NCI-H510A treated with DMSO at 0.1 percent for 48 hours (cell line): ENCODE measurements around the gene TENM4.

ENCODE experiments used
- DNase-seq: peaks from one replicate; lab custom pipeline; 2025; lab: John Stamatoyannopoulos, UW

TENM4 gene

GRCh38 chr11:78699609-78700135 lies 741.2 kb downstream of the TENM4 start:
- DNase-seq, result no peak

DNA sequence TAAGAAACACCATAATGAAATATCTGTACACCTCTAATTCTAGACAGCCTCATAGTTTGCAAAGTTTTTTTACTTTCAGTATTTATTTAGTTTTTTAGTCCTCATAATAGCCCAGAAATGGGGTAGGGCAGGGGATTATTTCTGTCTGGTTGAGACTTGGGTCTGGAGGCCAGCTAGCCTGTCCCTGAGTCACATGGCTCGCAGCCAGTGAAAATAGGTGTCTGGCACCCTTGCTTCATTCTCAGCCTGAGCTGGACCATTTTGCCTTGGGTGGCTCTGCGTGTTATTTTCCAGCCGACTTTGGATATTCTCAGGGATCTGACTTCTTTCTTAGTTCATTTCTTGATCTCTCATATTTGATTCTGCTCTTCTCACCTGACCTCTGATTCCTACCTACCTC lies 742.2 kb downstream of the TENM4 start:
- DNase-seq, result no peak

DNA sequence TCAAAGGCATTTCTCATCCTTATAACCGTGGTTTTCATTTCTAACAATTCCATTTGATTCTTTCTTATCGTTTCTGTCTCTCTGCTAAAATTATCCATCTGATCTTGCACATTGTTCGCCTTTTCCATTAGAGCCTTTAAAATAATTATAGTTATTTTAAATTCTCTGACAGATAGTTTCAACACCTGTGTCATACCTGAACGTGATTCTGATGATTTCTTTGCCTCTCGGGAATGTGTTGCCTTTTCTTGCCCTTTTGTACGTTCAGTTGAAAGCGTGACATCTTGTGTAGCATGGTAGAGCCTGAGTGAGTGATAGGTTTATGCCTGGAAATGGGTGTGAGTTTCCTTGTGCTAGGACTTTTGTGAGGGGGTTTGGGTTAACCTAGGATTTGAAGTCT lies 744.7 kb downstream of the TENM4 start:
- DNase-seq, result no peak

GRCh38 chr11:78694152-78694551 lies 746.7 kb downstream of the TENM4 start:
- no peak for DNase-seq

DNA sequence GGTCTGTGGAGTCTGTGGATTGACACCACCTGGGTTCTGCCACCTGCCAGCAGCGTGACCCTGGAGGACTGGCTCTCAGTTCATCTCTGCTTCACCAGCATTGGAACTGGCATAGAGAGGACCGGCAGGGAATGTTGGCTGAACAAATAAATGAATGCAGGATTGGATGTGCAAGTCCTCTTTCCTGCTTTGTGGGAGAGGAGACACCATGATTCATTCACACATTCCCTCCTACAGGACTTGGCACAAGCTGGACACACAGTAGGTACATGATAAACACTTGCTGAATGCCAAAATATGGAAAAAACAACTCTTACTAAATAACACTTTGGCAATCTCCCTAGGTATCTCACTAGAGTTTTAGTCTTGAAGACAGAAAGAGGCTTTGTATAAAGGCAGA lies 749.6 kb downstream of the TENM4 start:
- DNase-seq, result no peak

GRCh38 chr11:78690352-78690987 lies 750.4 kb downstream of the TENM4 start:
- no peak for DNase-seq

DNA sequence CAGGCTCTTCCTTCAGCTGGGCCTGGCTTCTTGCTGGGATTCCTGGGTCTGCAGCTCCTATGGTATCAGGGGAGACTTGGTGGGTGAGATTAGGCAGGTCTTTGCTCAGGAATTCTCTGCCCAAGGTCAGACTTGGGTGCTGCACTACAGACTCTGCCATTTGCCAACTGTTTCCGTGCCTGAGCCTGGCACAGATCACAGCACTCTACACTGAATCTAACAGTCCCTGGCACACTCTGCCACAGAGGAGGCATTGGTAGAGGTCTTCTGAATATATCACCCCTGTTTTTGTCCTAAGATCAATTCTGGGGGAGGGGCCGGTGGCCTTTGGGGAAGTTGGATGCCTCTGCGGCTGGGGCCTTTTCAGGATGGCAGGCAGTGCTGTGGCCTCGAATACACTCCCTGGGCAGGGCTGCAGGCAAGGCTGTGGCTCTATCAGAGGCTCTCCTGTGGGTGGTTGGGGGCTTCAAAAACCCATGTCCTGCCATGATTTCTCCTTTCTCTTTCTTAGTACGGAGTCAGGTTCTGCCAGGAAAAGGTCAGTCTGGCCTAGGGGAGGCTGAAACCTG lies 751.2 kb downstream of the TENM4 start:
- no peak for DNase-seq

GRCh38 chr11:78689101-78689500 lies 751.7 kb downstream of the TENM4 start:
- DNase-seq, result no peak

- DNase-seq, result peak; percentile 10
Measured at GRCh38 chr11:78688460-78688859, 752.4 kb downstream of the TENM4 start.

GRCh38 chr11:78685156-78685555 lies 755.7 kb downstream of the TENM4 start:
- no peak for DNase-seq

GRCh38 chr11:78684377-78684776 lies 756.5 kb downstream of the TENM4 start:
- DNase-seq, result no peak

- DNase-seq, result no peak
Measured at GRCh38 chr11:78683774-78684173, 757.1 kb downstream of the TENM4 start.

DNA sequence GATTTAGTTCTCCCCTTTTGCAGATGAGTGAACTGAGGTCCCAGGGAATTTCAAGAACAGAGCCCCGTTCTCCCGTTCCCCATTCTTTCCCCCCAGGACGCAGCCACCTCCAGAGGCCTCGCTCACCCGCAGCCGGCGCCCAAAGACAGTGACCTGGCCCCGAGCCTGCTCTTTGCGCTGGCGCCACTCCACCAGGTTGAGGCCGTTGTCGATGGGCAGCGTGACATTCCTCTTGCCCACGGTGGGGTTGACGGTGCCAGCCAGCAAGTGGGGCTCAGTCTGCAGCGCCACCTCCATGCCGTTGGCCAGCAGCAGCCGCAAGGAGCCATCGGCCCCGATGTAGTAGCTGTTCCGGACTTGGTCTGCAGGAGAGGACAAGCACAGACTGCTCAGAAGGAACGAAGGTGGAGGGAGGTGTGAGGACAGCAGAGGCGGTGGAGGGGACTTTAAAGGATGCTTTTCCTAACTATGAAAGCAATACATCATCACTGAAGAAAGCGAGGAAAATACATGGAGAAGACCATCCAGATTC lies 764.7 kb downstream of the TENM4 start:
- DNase-seq, result no peak

DNA sequence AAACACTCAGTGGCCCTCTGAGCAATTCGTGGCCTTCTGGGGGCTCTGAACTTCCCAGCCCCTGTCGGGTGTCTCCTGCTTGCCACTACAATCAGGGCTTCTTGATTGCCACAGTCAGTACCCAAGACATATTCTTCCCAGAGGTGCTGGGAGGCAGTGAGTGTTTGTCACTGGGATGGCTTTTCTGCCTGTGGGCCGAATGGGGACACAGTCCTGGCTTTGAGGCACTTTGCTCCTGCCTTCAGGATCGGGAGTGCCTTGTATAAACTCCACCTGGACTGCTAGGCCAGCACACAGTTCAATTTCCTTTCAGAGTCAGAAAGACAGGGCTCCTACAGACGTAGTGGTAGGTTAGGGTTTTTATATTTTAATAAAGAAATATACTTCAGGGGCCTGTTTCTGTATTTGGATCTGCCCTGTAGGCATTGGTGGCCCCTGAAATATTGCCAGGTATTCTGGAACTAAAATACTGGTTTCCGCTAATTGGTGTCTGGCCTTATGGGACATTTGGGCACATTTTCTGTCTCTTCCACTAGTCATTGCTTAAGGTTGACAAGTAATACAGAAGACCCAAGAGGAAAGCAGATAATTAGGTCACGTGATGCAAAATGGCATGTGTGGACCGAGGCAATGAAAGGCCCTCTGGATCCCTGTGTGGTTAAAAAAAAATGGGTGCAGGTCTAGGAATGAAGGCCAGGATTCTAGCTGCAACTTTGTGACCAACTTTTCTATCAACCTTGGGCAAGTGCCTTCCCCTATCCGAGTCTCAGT lies 767.8 kb downstream of the TENM4 start:
- no peak for DNase-seq

- DNase-seq, result no peak
Measured at GRCh38 chr11:78669249-78669648, 771.6 kb downstream of the TENM4 start.

DNA sequence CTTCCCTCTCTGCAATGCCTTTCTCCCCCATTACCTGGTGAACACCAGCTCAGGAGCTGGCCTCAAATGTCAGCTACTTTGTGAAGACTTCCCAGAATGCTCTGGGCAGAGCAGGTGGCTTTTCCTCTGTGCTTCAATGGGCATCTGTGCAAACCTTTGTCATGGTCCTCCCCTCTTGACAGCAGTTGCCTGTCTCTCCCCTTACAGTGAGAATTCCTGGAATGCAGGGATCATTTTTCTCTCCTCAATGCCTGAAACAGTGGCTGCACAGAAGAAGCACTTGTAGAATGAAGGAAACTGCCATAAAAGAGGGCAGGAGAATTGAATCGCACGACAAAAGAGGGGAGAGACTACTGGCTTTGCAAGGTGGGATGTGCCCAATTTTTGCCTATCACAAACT lies 773.4 kb downstream of the TENM4 start:
- DNase-seq, result no peak

GRCh38 chr11:78666675-78667160 lies 774.1 kb downstream of the TENM4 start:
- DNase-seq, result no peak

- DNase-seq, result no peak
Measured at GRCh38 chr11:78664636-78665035, 776.2 kb downstream of the TENM4 start.

GRCh38 chr11:78662811-78663210 lies 778.0 kb downstream of the TENM4 start:
- DNase-seq, result no peak

- no peak for DNase-seq
Measured at GRCh38 chr11:78660471-78660870, 780.4 kb downstream of the TENM4 start.

- peak; percentile 56 for DNase-seq
Measured at GRCh38 chr11:78659326-78660270, 781.2 kb downstream of the TENM4 start.
